HEK293T (cell line): ENCODE data around the gene TRPM5.

ENCODE experiments used
- CTCF ChIA-PET: fragments of 350-600 bp; formaldehyde crosslinking; extraction: SDS; loops from one replicate; lab custom pipeline; 2021; ENCODE audit warnings: antibody characterized with exemption, inconsistent platforms; lab: Yijun Ruan, JAX
- POLR2A ChIA-PET: fragments of 350-600 bp; formaldehyde crosslinking; extraction: SDS; loops from one replicate; lab custom pipeline; 2020; ENCODE audit warnings: antibody characterized with exemption, inconsistent platforms; lab: Yijun Ruan, JAX
- DNase-seq: peaks from one replicate; pipeline ENCODE4 v3.0.0; 2012; ENCODE audit warnings: mixed read lengths; ENCODE audit errors: extremely low spot score
- ARNT ChIP-seq: fragments of 450-650 bp; IDR thresholded peaks from 2 replicates; pipeline ENCODE4 v1.6.1; 2017; ENCODE audit warnings: mild to moderate bottlenecking
- BHLHE40 ChIP-seq: fragments of 450-650 bp; IDR thresholded peaks from 2 replicates; pipeline ENCODE4 v1.6.1; 2016; ENCODE audit warnings: mild to moderate bottlenecking, moderate library complexity, borderline replicate concordance
- CTBP1 ChIP-seq: fragments of 450-650 bp; IDR thresholded peaks from 2 replicates; pipeline ENCODE4 v1.6.1; 2016; ENCODE audit warnings: borderline replicate concordance
- ELF4 ChIP-seq: fragments of 450-650 bp; IDR thresholded peaks from 2 replicates; pipeline ENCODE4 v1.6.1; 2017; ENCODE audit warnings: antibody characterized with exemption
- FOXA1 ChIP-seq: fragments of 450-650 bp; IDR thresholded peaks from 2 replicates; pipeline ENCODE4 v1.6.1; 2016; ENCODE audit warnings: mild to moderate bottlenecking
- FOXK2 ChIP-seq: fragments of 450-650 bp; IDR thresholded peaks from 2 replicates; pipeline ENCODE4 v1.6.1; 2016; ENCODE audit warnings: mild to moderate bottlenecking
- FOXM1 ChIP-seq: fragments of 450-650 bp; IDR thresholded peaks from 2 replicates; pipeline ENCODE4 v1.6.1; 2017; ENCODE audit warnings: mild to moderate bottlenecking, borderline replicate concordance
- HDGF ChIP-seq: fragments of 450-650 bp; IDR thresholded peaks from 2 replicates; pipeline ENCODE4 v1.6.1; 2017; ENCODE audit warnings: antibody characterized with exemption, borderline replicate concordance
- L3MBTL2 ChIP-seq: fragments of 450-650 bp; conservative IDR thresholded peaks from 2 replicates; pipeline ENCODE4 v1.6.1; 2016; ENCODE audit warnings: mild to moderate bottlenecking
- LEF1 ChIP-seq: fragments of 450-650 bp; IDR thresholded peaks from 2 replicates; pipeline ENCODE4 v1.6.1; 2017; ENCODE audit warnings: mild to moderate bottlenecking, borderline replicate concordance
- NFRKB ChIP-seq: fragments of 450-650 bp; IDR thresholded peaks from 2 replicates; pipeline ENCODE4 v1.6.1; 2016; ENCODE audit warnings: mild to moderate bottlenecking, moderate library complexity
- PKNOX1 ChIP-seq: fragments of 450-650 bp; IDR thresholded peaks from 2 replicates; pipeline ENCODE4 v1.6.1; 2016
- SP1 ChIP-seq: fragments of 450-650 bp; IDR thresholded peaks from 2 replicates; pipeline ENCODE4 v1.6.1; 2017
- SUZ12 ChIP-seq: fragments of 450-650 bp; IDR thresholded peaks from 2 replicates; pipeline ENCODE4 v1.6.1; 2016; ENCODE audit warnings: mild to moderate bottlenecking
- TARDBP ChIP-seq: fragments of 450-650 bp; IDR thresholded peaks from 2 replicates; pipeline ENCODE4 v1.6.1; 2016
- ZNF384 ChIP-seq: fragments of 450-650 bp; IDR thresholded peaks from 2 replicates; pipeline ENCODE4 v1.6.1; 2016

Gene TRPM5

GRCh38 chr11:2395856-2396255 lies 48.5 kb downstream of the TRPM5 start:
- ChIA-PET CTCF (no interaction called here), POLR2A (interaction anchor here (1.1 kb wide), 1 partner anchor 24 kb away, joined by 3 read pairs; no protein-coding TSS in a partner anchor)
- DNase-seq = no peak
- no peak for TF ChIP-seq TARDBP
- no peak for TF ChIP-seq FOXM1
- no peak for TF ChIP-seq NFRKB
- TF ChIP-seq CTBP1 = no peak

- CTCF ChIA-PET = no interaction called here
Observed at GRCh38 chr11:2395211-2395730, 49.0 kb downstream of the TRPM5 start.

GRCh38 chr11:2394818-2395105 lies 49.6 kb downstream of the TRPM5 start:
- TF ChIP-seq PKNOX1 (no peak), FOXA1 (no peak), ARNT (no peak), SUZ12 (no peak), NFRKB (no peak), SP1 (no peak), L3MBTL2 (no peak), BHLHE40 (no peak), FOXM1 (no peak), ELF4 (no peak), ZNF384 (no peak), CTBP1 (no peak), FOXK2 (no peak), TARDBP (no peak), HDGF (no peak), LEF1 (no peak)
- ChIA-PET POLR2A (no interaction called here), CTCF (no interaction called here)
- no peak for DNase-seq

More at GRCh38 chr11:2395211-2395730, 49.0 kb downstream of the TRPM5 start:
- TF ChIP-seq TARDBP = no peak
- POLR2A ChIA-PET = no interaction called here
- no peak for DNase-seq
